ENCODE data around the gene HDAC1.
"Not testable (repeated sequence)": the region's sequence is repeated elsewhere in the genome, so short reads cannot be mapped to it uniquely, and the experiment has no call there.

The HDAC1 gene

DNA sequence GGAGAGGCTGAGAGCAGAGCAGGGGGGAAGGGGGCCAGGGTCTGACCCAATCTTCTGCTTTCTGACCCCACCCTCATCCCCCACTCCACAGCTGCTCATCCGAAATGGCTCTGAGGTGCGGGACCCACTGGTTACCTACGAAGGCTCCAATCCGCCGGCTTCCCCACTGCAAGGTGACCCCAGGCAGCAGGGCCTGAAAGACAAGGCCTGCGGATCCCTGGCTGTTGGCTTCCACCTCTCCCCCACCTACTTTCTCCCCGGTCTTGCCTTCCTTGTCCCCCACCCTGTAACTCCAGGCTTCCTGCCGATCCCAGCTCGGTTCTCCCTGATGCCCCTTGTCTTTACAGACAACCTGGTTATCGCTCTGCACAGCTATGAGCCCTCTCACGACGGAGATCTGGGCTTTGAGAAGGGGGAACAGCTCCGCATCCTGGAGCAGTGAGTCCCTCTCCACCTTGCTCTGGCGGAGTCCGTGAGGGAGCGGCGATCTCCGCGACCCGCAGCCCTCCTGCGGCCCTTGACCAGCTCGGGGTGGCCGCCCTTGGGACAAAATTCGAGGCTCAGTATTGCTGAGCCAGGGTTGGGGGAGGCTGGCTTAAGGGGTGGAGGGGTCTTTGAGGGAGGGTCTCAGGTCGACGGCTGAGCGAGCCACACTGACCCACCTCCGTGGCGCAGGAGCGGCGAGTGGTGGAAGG is 17.1 kb upstream of the HDAC1 start:
- Histone ChIP-seq H3K27me3 (ENCODE audit: control insufficient read depth in 5 of 5, insufficient read depth in 4 of 5, low read length in 5 of 5) (peaks cover 20 to 36% (median 31%) of the 10 kb centered on the region in 5 donors), H3K4me3 (ENCODE audit: low read depth in 1 of 5, low read length in 5 of 5) (no peak overlapping the region), H3K9me3 (ENCODE audit: control insufficient read depth in 5 of 5, low read length in 5 of 5) (no peaks in the 10 kb centered on the region)

DNA sequence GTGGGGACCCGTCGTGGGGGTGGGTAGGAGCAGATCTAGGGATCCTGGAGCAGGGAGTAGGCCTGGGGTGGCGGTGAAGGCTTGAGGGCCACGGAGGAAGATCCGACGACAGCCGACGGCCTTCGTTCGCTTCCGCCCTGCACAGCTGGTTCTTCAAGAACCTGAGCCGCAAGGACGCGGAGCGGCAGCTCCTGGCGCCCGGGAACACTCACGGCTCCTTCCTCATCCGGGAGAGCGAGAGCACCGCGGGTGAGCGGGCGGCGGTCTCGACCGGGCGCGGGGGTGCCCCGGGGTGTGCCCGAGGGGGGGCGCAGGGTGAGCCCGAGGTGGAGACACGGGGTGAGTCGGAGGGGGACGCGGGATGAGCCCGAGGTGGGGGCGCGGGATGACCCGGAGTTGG is 16.5 kb upstream of the HDAC1 start:
- H3K27ac ChIP-seq (ENCODE audit: low read depth, low read length), result no peak overlapping the region
- no peak overlapping the region for H3K4me3 ChIP-seq (ENCODE audit: low read depth in 1 of 5, low read length in 5 of 5)
- no peak overlapping the region for H3K9ac ChIP-seq (ENCODE audit: low read length in 5 of 5)
- H3K9me3 ChIP-seq (ENCODE audit: control insufficient read depth in 5 of 5, low read length in 5 of 5), result no peaks in the 10 kb centered on the region
- no peaks in the 10 kb centered on the region for H3K36me3 ChIP-seq (ENCODE audit: control insufficient read depth in 5 of 5, insufficient read depth in 5 of 5, low read length in 5 of 5)
- peaks cover 20 to 36% (median 31%) of the 10 kb centered on the region in 5 donors for H3K27me3 ChIP-seq (ENCODE audit: control insufficient read depth in 5 of 5, insufficient read depth in 4 of 5, low read length in 5 of 5)
- peaks cover 0 to 6% (median 3%) of the 10 kb centered on the region in 5 donors for H3K4me1 ChIP-seq (ENCODE audit: control insufficient read depth in 5 of 5, insufficient read depth in 5 of 5, low read length in 5 of 5)

More for the DNA sequence above, 17.1 kb upstream of the HDAC1 start:
- Histone ChIP-seq H3K9ac (ENCODE audit: low read length in 5 of 5) (no peak overlapping the region), H3K27ac (ENCODE audit: low read depth, low read length) (no peak overlapping the region), H3K36me3 (ENCODE audit: control insufficient read depth in 5 of 5, insufficient read depth in 5 of 5, low read length in 5 of 5) (no peaks in the 10 kb centered on the region), H3K4me1 (ENCODE audit: control insufficient read depth in 5 of 5, insufficient read depth in 5 of 5, low read length in 5 of 5) (peaks cover 0 to 6% (median 3%) of the 10 kb centered on the region in 5 donors)

DNA sequence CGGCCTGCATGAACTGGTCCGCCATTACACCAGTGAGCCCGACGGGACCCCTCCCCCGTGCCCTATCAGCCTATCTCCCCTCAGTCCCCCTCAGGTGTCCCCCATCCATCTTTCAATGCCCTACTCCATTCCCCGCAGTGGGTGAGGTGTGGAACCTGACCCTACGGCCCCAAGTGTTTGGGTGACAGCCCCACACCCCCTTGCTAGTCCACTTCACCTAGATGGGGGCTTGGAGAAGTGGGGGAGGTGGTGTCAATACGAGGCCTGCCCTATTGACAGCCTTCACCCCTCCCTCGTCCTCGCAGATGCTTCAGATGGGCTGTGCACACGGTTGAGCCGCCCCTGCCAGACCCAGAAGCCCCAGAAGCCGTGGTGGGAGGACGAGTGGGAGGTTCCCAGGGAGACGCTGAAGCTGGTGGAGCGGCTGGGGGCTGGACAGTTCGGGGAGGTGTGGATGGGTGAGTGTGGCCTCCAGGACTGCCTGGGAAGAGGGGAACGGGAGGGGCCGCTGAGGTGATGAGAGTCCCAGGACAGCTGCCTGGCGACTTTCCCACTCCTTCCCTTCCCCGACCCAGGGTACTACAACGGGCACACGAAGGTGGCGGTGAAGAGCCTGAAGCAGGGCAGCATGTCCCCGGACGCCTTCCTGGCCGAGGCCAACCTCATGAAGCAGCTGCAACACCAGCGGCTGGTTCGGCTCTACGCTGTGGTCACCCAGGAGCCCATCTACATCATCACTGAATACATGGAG is 15.7 kb upstream of the HDAC1 start:
- H3K4me3 ChIP-seq (ENCODE audit: low read depth in 1 of 5, low read length in 5 of 5), result no peak overlapping the region
- H3K9ac ChIP-seq (ENCODE audit: low read length in 5 of 5), result no peak overlapping the region
- H3K27me3 ChIP-seq (ENCODE audit: control insufficient read depth in 5 of 5, insufficient read depth in 4 of 5, low read length in 5 of 5), result peaks cover 20 to 36% (median 31%) of the 10 kb centered on the region in 5 donors
- no peaks in the 10 kb centered on the region for H3K36me3 ChIP-seq (ENCODE audit: control insufficient read depth in 5 of 5, insufficient read depth in 5 of 5, low read length in 5 of 5)
- H3K4me1 ChIP-seq (ENCODE audit: control insufficient read depth in 5 of 5, insufficient read depth in 5 of 5, low read length in 5 of 5), result peaks cover 0 to 6% (median 3%) of the 10 kb centered on the region in 5 donors
- H3K9me3 ChIP-seq (ENCODE audit: control insufficient read depth in 5 of 5, low read length in 5 of 5), result no peaks in the 10 kb centered on the region
- H3K27ac ChIP-seq (ENCODE audit: low read depth, low read length), result no peak overlapping the region

DNA sequence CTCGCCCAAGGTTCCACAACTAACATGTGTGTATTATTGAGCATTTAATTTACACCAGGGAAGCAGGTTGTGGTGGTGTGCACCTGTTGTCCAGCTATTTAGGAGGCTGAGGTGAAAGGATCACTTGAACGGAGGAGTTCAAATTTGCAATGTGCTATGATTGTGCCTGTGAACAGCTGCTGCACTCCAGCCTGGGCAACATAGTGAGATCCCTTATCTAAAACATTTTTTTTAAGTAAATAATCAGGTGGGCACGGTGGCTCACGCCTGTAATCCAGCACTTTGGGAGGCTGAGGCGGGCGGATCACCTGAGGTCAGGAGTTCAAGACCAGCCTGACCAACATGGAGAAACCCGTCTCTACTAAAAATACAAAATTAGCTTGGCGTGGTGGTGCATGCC is 7.1 kb upstream of the HDAC1 start:
- H3K36me3 ChIP-seq (ENCODE audit: control insufficient read depth in 5 of 5, insufficient read depth in 5 of 5, low read length in 5 of 5); H3K4me3 ChIP-seq (ENCODE audit: low read depth in 1 of 5, low read length in 5 of 5); H3K27me3 ChIP-seq (ENCODE audit: control insufficient read depth in 5 of 5, insufficient read depth in 4 of 5, low read length in 5 of 5); H3K4me1 ChIP-seq (ENCODE audit: control insufficient read depth in 5 of 5, insufficient read depth in 5 of 5, low read length in 5 of 5); H3K27ac ChIP-seq (ENCODE audit: low read depth, low read length); H3K9ac ChIP-seq (ENCODE audit: low read length in 5 of 5); H3K9me3 ChIP-seq (ENCODE audit: control insufficient read depth in 5 of 5, low read length in 5 of 5): not testable (repeated sequence)

DNA sequence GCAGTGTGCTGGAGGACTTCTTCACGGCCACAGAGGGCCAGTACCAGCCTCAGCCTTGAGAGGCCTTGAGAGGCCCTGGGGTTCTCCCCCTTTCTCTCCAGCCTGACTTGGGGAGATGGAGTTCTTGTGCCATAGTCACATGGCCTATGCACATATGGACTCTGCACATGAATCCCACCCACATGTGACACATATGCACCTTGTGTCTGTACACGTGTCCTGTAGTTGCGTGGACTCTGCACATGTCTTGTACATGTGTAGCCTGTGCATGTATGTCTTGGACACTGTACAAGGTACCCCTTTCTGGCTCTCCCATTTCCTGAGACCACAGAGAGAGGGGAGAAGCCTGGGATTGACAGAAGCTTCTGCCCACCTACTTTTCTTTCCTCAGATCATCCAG is 6.2 kb upstream of the HDAC1 start:
- Histone ChIP-seq H3K9ac (ENCODE audit: low read length in 5 of 5) (no peak overlapping the region), H3K4me1 (ENCODE audit: control insufficient read depth in 5 of 5, insufficient read depth in 5 of 5, low read length in 5 of 5) (no peaks in the 10 kb centered on the region), H3K9me3 (ENCODE audit: control insufficient read depth in 5 of 5, low read length in 5 of 5) (no peaks in the 10 kb centered on the region), H3K27me3 (ENCODE audit: control insufficient read depth in 5 of 5, insufficient read depth in 4 of 5, low read length in 5 of 5) (no peaks in the 10 kb centered on the region), H3K36me3 (ENCODE audit: control insufficient read depth in 5 of 5, insufficient read depth in 5 of 5, low read length in 5 of 5) (no peaks in the 10 kb centered on the region), H3K27ac (ENCODE audit: low read depth, low read length) (no peak overlapping the region), H3K4me3 (ENCODE audit: low read depth in 1 of 5, low read length in 5 of 5) (no peak overlapping the region)

DNA sequence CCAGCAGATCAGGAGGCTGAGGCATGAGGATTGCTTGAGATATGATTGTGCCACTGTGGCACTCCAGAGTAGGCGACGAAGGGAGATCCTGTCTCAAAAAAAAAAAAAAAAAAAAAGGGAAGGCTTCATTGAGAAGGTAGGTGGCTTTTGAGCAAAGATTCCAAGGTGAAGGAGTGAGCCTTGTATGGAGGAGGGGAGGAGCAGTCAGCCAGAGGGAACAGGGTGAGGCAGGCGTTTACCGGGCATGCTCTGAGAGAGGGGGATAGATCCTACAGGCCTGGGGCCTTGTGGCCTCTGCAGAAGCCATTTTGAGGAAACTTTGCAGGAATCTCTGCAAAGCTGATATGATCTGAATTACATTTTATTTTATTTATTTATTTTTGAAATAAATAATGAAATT is 5.1 kb upstream of the HDAC1 start:
- peaks cover 0 to 6% (median 4%) of the 10 kb centered on the region in 5 donors for H3K4me1 ChIP-seq (ENCODE audit: control insufficient read depth in 5 of 5, insufficient read depth in 5 of 5, low read length in 5 of 5)

DNA sequence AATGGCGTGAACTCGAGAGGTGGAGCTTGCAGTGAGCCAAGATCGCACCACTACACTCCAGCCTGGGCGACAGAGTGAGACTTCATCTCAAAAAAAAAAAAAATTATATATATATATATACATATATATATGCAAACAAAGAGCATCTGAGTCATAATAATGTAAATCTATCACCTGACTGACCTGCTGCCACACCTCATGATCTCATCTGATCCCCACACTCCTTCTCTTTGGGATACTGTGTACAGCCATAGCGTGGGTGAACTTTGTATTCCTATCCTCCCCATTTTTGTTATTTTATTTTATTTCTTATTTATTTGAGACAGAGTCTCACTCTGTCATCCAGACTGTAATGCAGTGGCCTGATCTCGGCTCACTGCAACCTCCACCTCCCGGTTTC is 2.6 kb upstream of the HDAC1 start:
- H3K4me1 ChIP-seq (ENCODE audit: control insufficient read depth in 5 of 5, insufficient read depth in 5 of 5, low read length in 5 of 5), result peaks cover 2 to 15% (median 13%) of the 10 kb centered on the region in 5 donors
- no peaks in the 10 kb centered on the region for H3K27me3 ChIP-seq (ENCODE audit: control insufficient read depth in 5 of 5, insufficient read depth in 4 of 5, low read length in 5 of 5)
- no peaks in the 10 kb centered on the region for H3K36me3 ChIP-seq (ENCODE audit: control insufficient read depth in 5 of 5, insufficient read depth in 5 of 5, low read length in 5 of 5)
- no peak overlapping the region for H3K27ac ChIP-seq (ENCODE audit: low read depth, low read length)
- no peak overlapping the region for H3K9ac ChIP-seq (ENCODE audit: low read length in 5 of 5)
- no peak overlapping the region for H3K4me3 ChIP-seq (ENCODE audit: low read depth in 1 of 5, low read length in 5 of 5)
- H3K9me3 ChIP-seq (ENCODE audit: control insufficient read depth in 5 of 5, low read length in 5 of 5), result no peaks in the 10 kb centered on the region

More for the DNA sequence above, 5.1 kb upstream of the HDAC1 start:
- no peaks in the 10 kb centered on the region for H3K27me3 ChIP-seq (ENCODE audit: control insufficient read depth in 5 of 5, insufficient read depth in 4 of 5, low read length in 5 of 5)
- H3K9me3 ChIP-seq (ENCODE audit: control insufficient read depth in 5 of 5, low read length in 5 of 5), result no peaks in the 10 kb centered on the region
- no peak overlapping the region for H3K4me3 ChIP-seq (ENCODE audit: low read depth in 1 of 5, low read length in 5 of 5)
- no peaks in the 10 kb centered on the region for H3K36me3 ChIP-seq (ENCODE audit: control insufficient read depth in 5 of 5, insufficient read depth in 5 of 5, low read length in 5 of 5)
- no peak overlapping the region for H3K9ac ChIP-seq (ENCODE audit: low read length in 5 of 5)
- H3K27ac ChIP-seq (ENCODE audit: low read depth, low read length), result no peak overlapping the region

DNA sequence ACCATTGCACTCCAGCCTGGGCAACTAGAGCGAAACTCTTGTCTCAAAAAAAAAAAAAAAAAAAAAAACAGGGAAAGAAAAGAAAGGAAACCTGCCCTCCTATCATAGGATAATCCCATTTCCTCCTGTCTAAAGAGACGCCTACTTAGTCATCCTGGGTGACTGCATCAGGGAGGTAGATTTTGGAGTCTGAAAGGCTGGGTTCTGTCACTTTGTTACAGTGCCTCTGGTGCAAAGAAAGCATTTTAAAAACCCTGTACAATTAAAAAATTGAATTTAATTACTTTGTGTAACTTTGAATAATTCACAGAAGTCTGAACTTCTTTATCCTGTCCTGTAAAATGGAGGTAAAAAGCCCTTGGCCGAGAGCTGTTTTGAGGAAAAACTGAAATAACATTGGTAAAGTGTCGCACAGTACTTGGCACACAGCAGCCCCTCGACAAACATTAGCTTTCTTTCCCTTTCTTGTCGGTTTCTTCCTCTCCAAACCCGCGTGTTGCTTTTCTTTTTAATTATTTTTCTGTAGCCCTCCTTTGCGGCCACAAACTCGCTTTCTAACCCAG is 657 bp upstream of the HDAC1 start:
- no peaks in the 10 kb centered on the region for H3K27me3 ChIP-seq (ENCODE audit: control insufficient read depth in 5 of 5, insufficient read depth in 4 of 5, low read length in 5 of 5)
- peak overlapping the region; percentile 79 to 95 (median 88) for H3K4me3 ChIP-seq (ENCODE audit: low read depth in 1 of 5, low read length in 5 of 5)
- H3K4me1 ChIP-seq (ENCODE audit: control insufficient read depth in 5 of 5, insufficient read depth in 5 of 5, low read length in 5 of 5), result peaks cover 2 to 15% (median 13%) of the 10 kb centered on the region in 5 donors
- no peaks in the 10 kb centered on the region for H3K36me3 ChIP-seq (ENCODE audit: control insufficient read depth in 5 of 5, insufficient read depth in 5 of 5, low read length in 5 of 5)
- peak overlapping the region; percentile 70 for H3K27ac ChIP-seq (ENCODE audit: low read depth, low read length)
- H3K9me3 ChIP-seq (ENCODE audit: control insufficient read depth in 5 of 5, low read length in 5 of 5), result no peaks in the 10 kb centered on the region
- peak overlapping the region in 4 of 5 donors; percentile 63 to 84 (median 74) for H3K9ac ChIP-seq (ENCODE audit: low read length in 5 of 5)

DNA sequence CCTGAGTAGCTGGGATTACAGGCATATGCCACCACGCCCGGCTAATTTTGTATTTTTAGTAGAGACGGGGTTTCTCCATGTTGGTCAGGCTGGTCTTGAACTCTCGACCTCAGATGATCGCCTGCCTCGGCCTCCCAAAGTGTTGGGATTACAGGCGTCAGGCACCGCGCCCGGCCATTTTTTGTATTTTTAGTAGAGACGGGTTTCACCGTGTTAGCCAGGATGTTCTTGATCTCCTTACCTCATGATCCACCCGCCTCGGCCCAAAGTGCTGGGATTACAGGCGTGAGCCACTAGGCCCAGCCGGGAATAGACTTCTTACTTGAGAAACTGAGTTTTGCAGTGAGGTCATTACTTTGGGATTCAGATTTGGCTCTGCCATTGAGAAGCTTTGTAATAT is 6.3 kb downstream of the HDAC1 start:
- H3K9ac ChIP-seq (ENCODE audit: low read length in 5 of 5); H3K27ac ChIP-seq (ENCODE audit: low read depth, low read length); H3K27me3 ChIP-seq (ENCODE audit: control insufficient read depth in 5 of 5, insufficient read depth in 4 of 5, low read length in 5 of 5); H3K36me3 ChIP-seq (ENCODE audit: control insufficient read depth in 5 of 5, insufficient read depth in 5 of 5, low read length in 5 of 5); H3K4me3 ChIP-seq (ENCODE audit: low read depth in 1 of 5, low read length in 5 of 5); H3K9me3 ChIP-seq (ENCODE audit: control insufficient read depth in 5 of 5, low read length in 5 of 5); H3K4me1 ChIP-seq (ENCODE audit: control insufficient read depth in 5 of 5, insufficient read depth in 5 of 5, low read length in 5 of 5): not testable (repeated sequence)

DNA sequence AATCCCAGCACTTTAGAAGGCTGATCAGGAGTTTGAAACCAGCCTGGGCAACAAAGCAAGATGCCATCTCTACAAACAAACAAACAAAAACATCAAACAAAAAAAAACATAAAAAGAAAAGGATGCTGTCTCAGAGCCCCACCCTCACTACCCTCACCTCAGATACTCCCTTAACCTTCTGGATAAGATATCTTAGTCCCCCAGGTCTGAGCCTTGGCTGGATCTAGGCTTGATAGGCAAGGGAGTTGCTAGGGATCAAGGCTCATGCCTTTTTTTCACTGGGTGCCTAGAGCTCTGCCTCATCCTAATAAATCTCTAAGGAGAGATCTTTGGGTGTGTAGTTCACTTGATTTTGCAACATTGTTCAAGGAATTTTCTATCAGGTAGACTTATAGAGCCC is 7.4 kb downstream of the HDAC1 start:
- Histone ChIP-seq H3K36me3 (ENCODE audit: control insufficient read depth in 5 of 5, insufficient read depth in 5 of 5, low read length in 5 of 5) (peaks cover 0 to 20% (median 16%) of the 10 kb centered on the region in 5 donors), H3K4me3 (ENCODE audit: low read depth in 1 of 5, low read length in 5 of 5) (no peak overlapping the region), H3K27me3 (ENCODE audit: control insufficient read depth in 5 of 5, insufficient read depth in 4 of 5, low read length in 5 of 5) (no peaks in the 10 kb centered on the region), H3K9ac (ENCODE audit: low read length in 5 of 5) (no peak overlapping the region), H3K27ac (ENCODE audit: low read depth, low read length) (no peak overlapping the region), H3K4me1 (ENCODE audit: control insufficient read depth in 5 of 5, insufficient read depth in 5 of 5, low read length in 5 of 5) (peaks cover 0 to 3% (median 0%) of the 10 kb centered on the region in 5 donors), H3K9me3 (ENCODE audit: control insufficient read depth in 5 of 5, low read length in 5 of 5) (no peaks in the 10 kb centered on the region)

Data from subcutaneous abdominal adipose tissue (tissue), 5 donors.